Measurements from ENCODE around the gene PTH2R. TPM values are rescaled to one million over a fixed set of nuclear protein-coding genes. Genes with fewer than 3 reads are reported as not detected.

PTH2R gene
- polyA plus RNA-seq, 1 donor from 2014 or later = not detected

GRCh38 chr2:208451061-208451460, 44.5 kb downstream of the PTH2R start:
- H3K9ac ChIP-seq (ENCODE audit: low read length) = no peak overlapping the region
- H3K9me3 ChIP-seq (ENCODE audit: low read length) = no peaks in the 10 kb centered on the region
- no peak overlapping the region for H3K4me3 ChIP-seq (ENCODE audit: low read length)
- no peaks in the 10 kb centered on the region for H3K9me2 ChIP-seq (ENCODE audit: insufficient read depth, low read length)
- no peaks in the 10 kb centered on the region for H3F3A ChIP-seq (ENCODE audit: insufficient read depth, low read length, poor library complexity, severe bottlenecking)
- TF ChIP-seq EZH2 (IDR thresholded peaks at IDR 0.05; ENCODE audit: borderline replicate concordance, insufficient read depth, low read length, poor library complexity, severe bottlenecking) = no peak
- no peak for TF ChIP-seq SMC3 (conservative IDR thresholded peaks at IDR 0.05; ENCODE audit: poor library complexity)
- no peak for TF ChIP-seq RAD21 (conservative IDR thresholded peaks at IDR 0.05)
- TF ChIP-seq TAF1 (IDR thresholded peaks at IDR 0.05; ENCODE audit: low read depth) = no peak
- TF ChIP-seq, protein P1, sequence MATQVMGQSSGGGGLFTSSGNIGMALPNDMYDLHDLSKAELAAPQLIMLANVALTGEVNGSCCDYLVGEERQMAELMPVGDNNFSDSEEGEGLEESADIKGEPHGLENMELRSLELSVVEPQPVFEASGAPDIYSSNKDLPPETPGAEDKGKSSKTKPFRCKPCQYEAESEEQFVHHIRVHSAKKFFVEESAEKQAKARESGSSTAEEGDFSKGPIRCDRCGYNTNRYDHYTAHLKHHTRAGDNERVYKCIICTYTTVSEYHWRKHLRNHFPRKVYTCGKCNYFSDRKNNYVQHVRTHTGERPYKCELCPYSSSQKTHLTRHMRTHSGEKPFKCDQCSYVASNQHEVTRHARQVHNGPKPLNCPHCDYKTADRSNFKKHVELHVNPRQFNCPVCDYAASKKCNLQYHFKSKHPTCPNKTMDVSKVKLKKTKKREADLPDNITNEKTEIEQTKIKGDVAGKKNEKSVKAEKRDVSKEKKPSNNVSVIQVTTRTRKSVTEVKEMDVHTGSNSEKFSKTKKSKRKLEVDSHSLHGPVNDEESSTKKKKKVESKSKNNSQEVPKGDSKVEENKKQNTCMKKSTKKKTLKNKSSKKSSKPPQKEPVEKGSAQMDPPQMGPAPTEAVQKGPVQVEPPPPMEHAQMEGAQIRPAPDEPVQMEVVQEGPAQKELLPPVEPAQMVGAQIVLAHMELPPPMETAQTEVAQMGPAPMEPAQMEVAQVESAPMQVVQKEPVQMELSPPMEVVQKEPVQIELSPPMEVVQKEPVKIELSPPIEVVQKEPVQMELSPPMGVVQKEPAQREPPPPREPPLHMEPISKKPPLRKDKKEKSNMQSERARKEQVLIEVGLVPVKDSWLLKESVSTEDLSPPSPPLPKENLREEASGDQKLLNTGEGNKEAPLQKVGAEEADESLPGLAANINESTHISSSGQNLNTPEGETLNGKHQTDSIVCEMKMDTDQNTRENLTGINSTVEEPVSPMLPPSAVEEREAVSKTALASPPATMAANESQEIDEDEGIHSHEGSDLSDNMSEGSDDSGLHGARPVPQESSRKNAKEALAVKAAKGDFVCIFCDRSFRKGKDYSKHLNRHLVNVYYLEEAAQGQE (IDR thresholded peaks at IDR 0.05; ENCODE audit: borderline replicate concordance) = no peak
- no peak for TF ChIP-seq MXI1 (conservative IDR thresholded peaks at IDR 0.05; ENCODE audit: poor library complexity, severe bottlenecking)
- TF ChIP-seq POLR2AphosphoS5 (IDR thresholded peaks at IDR 0.05) = no peak
- TF ChIP-seq CTCF (IDR thresholded peaks at IDR 0.05; ENCODE audit: poor library complexity, severe bottlenecking) = no peak
- no peak for TF ChIP-seq EP300 (conservative IDR thresholded peaks at IDR 0.05; ENCODE audit: poor library complexity, severe bottlenecking)
- no peaks in the 10 kb centered on the region for H3K79me2 ChIP-seq (replicated peaks; ENCODE audit: insufficient read depth, low read length)
- H3K4me2 ChIP-seq (ENCODE audit: low read length) = no peak overlapping the region
- no peak overlapping the region for H2AFZ ChIP-seq (ENCODE audit: low read depth, low read length)
- H3K27ac ChIP-seq (ENCODE audit: low read length) = no peak overlapping the region
- no peaks in the 10 kb centered on the region for H3K27me3 ChIP-seq (ENCODE audit: insufficient read depth, low read depth, low read length)
- H4K20me1 ChIP-seq (ENCODE audit: insufficient read depth) = no peaks in the 10 kb centered on the region
- H3K36me3 ChIP-seq (ENCODE audit: insufficient read depth, low read length) = no peaks in the 10 kb centered on the region

DNA sequence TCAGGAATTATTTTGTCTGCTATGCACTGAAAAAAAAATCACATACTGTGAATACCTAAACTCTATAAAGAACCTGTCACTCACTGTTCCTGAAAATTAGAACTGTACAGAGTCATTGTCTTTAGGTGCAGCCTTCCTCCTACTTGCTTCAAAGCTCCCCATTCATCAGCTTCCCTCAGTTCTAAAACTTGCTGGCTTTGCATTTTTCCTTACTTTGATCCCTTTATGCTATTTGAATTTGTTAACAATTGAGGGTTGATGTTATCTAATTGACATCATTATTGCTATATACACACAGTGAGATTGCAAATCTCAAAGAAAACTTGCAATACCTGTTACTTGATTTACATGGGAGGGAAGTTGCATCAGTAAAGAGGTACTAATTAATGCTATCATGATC, 48.3 kb downstream of the PTH2R start:
- Histone ChIP-seq H4K20me1 (ENCODE audit: insufficient read depth) (no peaks in the 10 kb centered on the region), H2AFZ (ENCODE audit: low read depth, low read length) (no peak overlapping the region), H3K79me2 (replicated peaks; ENCODE audit: insufficient read depth, low read length) (no peaks in the 10 kb centered on the region), H3K27ac (ENCODE audit: low read length) (no peak overlapping the region), H3F3A (ENCODE audit: insufficient read depth, low read length, poor library complexity, severe bottlenecking) (no peaks in the 10 kb centered on the region), H3K9me3 (ENCODE audit: low read length) (no peaks in the 10 kb centered on the region), H3K9ac (ENCODE audit: low read length) (no peak overlapping the region), H3K4me3 (ENCODE audit: low read length) (no peak overlapping the region), H3K4me2 (ENCODE audit: low read length) (no peak overlapping the region), H3K9me2 (ENCODE audit: insufficient read depth, low read length) (no peaks in the 10 kb centered on the region), H3K36me3 (ENCODE audit: insufficient read depth, low read length) (no peaks in the 10 kb centered on the region), H3K27me3 (ENCODE audit: insufficient read depth, low read depth, low read length) (no peaks in the 10 kb centered on the region)
- no peak for TF ChIP-seq POLR2AphosphoS5 (IDR thresholded peaks at IDR 0.05)
- no peak for TF ChIP-seq SMC3 (conservative IDR thresholded peaks at IDR 0.05; ENCODE audit: poor library complexity)
- TF ChIP-seq TAF1 (IDR thresholded peaks at IDR 0.05; ENCODE audit: low read depth) = no peak

DNA sequence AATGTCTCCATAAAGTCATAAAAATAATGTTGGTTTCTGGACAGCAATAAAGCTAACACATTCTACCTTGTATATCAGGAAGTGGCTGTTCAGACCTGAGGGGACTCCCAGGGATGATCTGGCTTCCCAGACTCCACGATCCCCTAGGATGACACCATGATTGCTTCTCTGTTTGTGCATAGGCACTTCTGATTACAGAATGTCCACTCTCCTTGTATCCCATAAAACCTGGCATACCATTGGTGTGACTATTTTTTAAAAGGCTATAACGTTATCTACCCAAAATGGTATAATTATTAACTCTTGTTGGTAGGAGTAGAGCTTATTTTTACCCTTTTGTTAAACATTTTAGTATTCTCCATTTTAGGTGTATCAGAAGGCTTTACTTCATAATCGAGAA, 57.1 kb downstream of the PTH2R start:
- Histone ChIP-seq H3F3A (ENCODE audit: insufficient read depth, low read length, poor library complexity, severe bottlenecking) (no peaks in the 10 kb centered on the region), H3K9me2 (ENCODE audit: insufficient read depth, low read length) (no peaks in the 10 kb centered on the region), H3K4me2 (ENCODE audit: low read length) (no peak overlapping the region), H3K4me3 (ENCODE audit: low read length) (no peak overlapping the region), H3K36me3 (ENCODE audit: insufficient read depth, low read length) (no peaks in the 10 kb centered on the region), H3K27ac (ENCODE audit: low read length) (no peak overlapping the region), H3K9ac (ENCODE audit: low read length) (no peak overlapping the region), H4K20me1 (ENCODE audit: insufficient read depth) (no peaks in the 10 kb centered on the region), H3K27me3 (ENCODE audit: insufficient read depth, low read depth, low read length) (no peaks in the 10 kb centered on the region), H2AFZ (ENCODE audit: low read depth, low read length) (no peak overlapping the region), H3K9me3 (ENCODE audit: low read length) (no peaks in the 10 kb centered on the region), H3K79me2 (replicated peaks; ENCODE audit: insufficient read depth, low read length) (no peaks in the 10 kb centered on the region)
- TF ChIP-seq POLR2AphosphoS5 (IDR thresholded peaks at IDR 0.05) (no peak), RAD21 (conservative IDR thresholded peaks at IDR 0.05) (no peak), EZH2 (IDR thresholded peaks at IDR 0.05; ENCODE audit: borderline replicate concordance, insufficient read depth, low read length, poor library complexity, severe bottlenecking) (no peak), TAF1 (IDR thresholded peaks at IDR 0.05; ENCODE audit: low read depth) (no peak), EP300 (conservative IDR thresholded peaks at IDR 0.05; ENCODE audit: poor library complexity, severe bottlenecking) (no peak), SMC3 (conservative IDR thresholded peaks at IDR 0.05; ENCODE audit: poor library complexity) (no peak), MXI1 (conservative IDR thresholded peaks at IDR 0.05; ENCODE audit: poor library complexity, severe bottlenecking) (no peak), CTCF (IDR thresholded peaks at IDR 0.05; ENCODE audit: poor library complexity, severe bottlenecking) (no peak)
- TF ChIP-seq, protein P1 (IDR thresholded peaks at IDR 0.05; ENCODE audit: borderline replicate concordance) = no peak

Measured in neural cell (in vitro differentiated cells).